H1 (cell line): ENCODE data around the gene GRM4. TPM values are rescaled to one million over a fixed set of nuclear protein-coding genes. Genes with fewer than 3 reads are reported as not detected.

Experiments used
- CTCF ChIA-PET: fragments of 300-600 bp; sonication (Branson Sonifier 250); formaldehyde crosslinking; loops from one replicate; lab custom pipeline; 2021; ENCODE audit not compliant: partially characterized antibody; lab: Charles Lee
- POLR2A ChIA-PET: fragments of 300-600 bp; sonication (Branson Sonifier 250); formaldehyde crosslinking; loops from one replicate; lab custom pipeline; 2021; ENCODE audit warnings: inconsistent platforms; ENCODE audit not compliant: partially characterized antibody; lab: Charles Lee
- DNase-seq, 2 experiments: peaks; one replicate each; pipeline versions ENCODE4 v3.0.0 to v3.0.0-alpha.2; 2010 to 2022; ENCODE audit warnings: low spot score in 2 of 2, low read depth in 1 of 2, mixed read lengths in 1 of 2
- FAIRE-seq: peaks from 2 replicates; lab custom pipeline; 2011; peaks lifted over from hg19 to GRCh38; lab: Jason Lieb, UNC
- H2AFZ ChIP-seq: 2 replicates; pipeline ENCODE4 v1.8.1; 2012; ENCODE audit warnings: low read length, inconsistent platforms
- H2AK5ac ChIP-seq: 2 replicates; pipeline ENCODE4 v1.6.1; 2013; ENCODE audit warnings: low read depth, low read length
- H2BK120ac ChIP-seq: replicated peaks from 2 replicates; pipeline ENCODE3; 2013; ENCODE audit warnings: low read depth, low read length, inconsistent platforms
- H2BK12ac ChIP-seq: 2 replicates; pipeline ENCODE4 v1.6.1; 2013; ENCODE audit warnings: low read depth, low read length
- H2BK15ac ChIP-seq: 2 replicates; pipeline ENCODE4 v1.6.1; 2013; ENCODE audit warnings: low read length
- H2BK20ac ChIP-seq: 2 replicates; pipeline ENCODE4 v1.6.1; 2013; ENCODE audit warnings: low read length
- H2BK5ac ChIP-seq: 2 replicates; pipeline ENCODE4 v1.6.1; 2013; ENCODE audit warnings: low read depth, low read length
- H3K14ac ChIP-seq: 2 replicates; pipeline ENCODE4 v1.6.1; 2013; ENCODE audit warnings: inconsistent platforms; ENCODE audit not compliant: insufficient read length
- H3K18ac ChIP-seq: 2 replicates; pipeline ENCODE4 v1.6.1; 2013; ENCODE audit warnings: low read length; ENCODE audit errors: extremely low read depth
- H3K23ac ChIP-seq: 2 replicates; pipeline ENCODE4 v1.6.1; 2013; ENCODE audit warnings: inconsistent platforms; ENCODE audit not compliant: insufficient read length
- H3K23me2 ChIP-seq: 2 replicates; pipeline ENCODE4 v1.6.1; 2013; ENCODE audit warnings: low read depth, low read length
- H3K27ac ChIP-seq: 2 replicates; pipeline ENCODE4 v1.6.1; 2011; ENCODE audit warnings: low read depth, low read length, inconsistent platforms
- H3K27me3 ChIP-seq, 4 experiments: replicated peaks in 1 of 4; 1 replicate in 1 of 4; 2 replicates in 3 of 4; pipeline versions ENCODE4 v1.6.1 to v1.8.1; 2011 to 2013; ENCODE audit warnings: low read length in 3 of 4, mild to moderate bottlenecking in 3 of 4, inconsistent platforms in 2 of 4, mixed read lengths in 2 of 4, moderate library complexity in 1 of 4; ENCODE audit not compliant: control insufficient read depth in 3 of 4, insufficient read depth in 3 of 4; ENCODE audit errors: extremely low read depth in 1 of 4
- H3K36me3 ChIP-seq, 4 experiments: 2 replicates each; pipeline versions ENCODE4 v1.6.1 to v1.8.1; 2011 to 2013; ENCODE audit warnings: mild to moderate bottlenecking in 4 of 4, low read length in 3 of 4, moderate library complexity in 2 of 4, control low read depth in 1 of 4, inconsistent platforms in 1 of 4; ENCODE audit not compliant: insufficient read depth in 4 of 4, control insufficient read depth in 2 of 4
- H3K4ac ChIP-seq: replicated peaks from 2 replicates; pipeline ENCODE3; 2013; ENCODE audit warnings: low read length, low read depth, mixed read lengths, inconsistent platforms; ENCODE audit not compliant: insufficient read length
- H3K4me1 ChIP-seq, 4 experiments: replicated peaks in 1 of 4; 1 replicate in 1 of 4; 2 replicates in 3 of 4; pipeline versions ENCODE4 v1.6.1 to v1.8.1; 2011 to 2013; ENCODE audit warnings: low read length in 3 of 4, inconsistent platforms in 2 of 4, mixed read lengths in 1 of 4; ENCODE audit not compliant: insufficient read depth in 4 of 4, control insufficient read depth in 3 of 4
- H3K4me2 ChIP-seq, 2 experiments: 2 replicates each; pipeline versions ENCODE4 v1.6.1 to v1.8.1; 2011 to 2013; ENCODE audit warnings: low read depth in 2 of 2, low read length in 2 of 2, control low read depth in 1 of 2, inconsistent platforms in 1 of 2, mild to moderate bottlenecking in 1 of 2; ENCODE audit not compliant: insufficient read depth in 1 of 2
- H3K4me3 ChIP-seq, 4 experiments: fragments of 200-600, 300-600 bp in 1 of 4; sonication (generic), shearing (Covaris generic), sonication (Bioruptor Twin) in 1 of 4; 2 replicates each; pipeline versions ENCODE4 v1.5.1 to v1.8.1; 2011 to 2016; ENCODE audit warnings: low read length in 4 of 4, low read depth in 3 of 4, control low read depth in 2 of 4, inconsistent platforms in 2 of 4, mild to moderate bottlenecking in 2 of 4, mixed read lengths in 1 of 4, moderate library complexity in 1 of 4; ENCODE audit not compliant: insufficient read depth in 2 of 4; ENCODE audit errors: extremely low read depth in 1 of 4
- H3K56ac ChIP-seq: replicated peaks from 2 replicates; pipeline ENCODE3; 2013; ENCODE audit warnings: low read depth, mild to moderate bottlenecking, mixed read lengths, low read length, inconsistent platforms; ENCODE audit not compliant: insufficient read length
- H3K79me1 ChIP-seq: 2 replicates; pipeline ENCODE4 v1.6.1; 2013; ENCODE audit warnings: low read depth, low read length, control low read depth
- H3K79me2 ChIP-seq, 2 experiments: 2 replicates each; pipeline versions ENCODE4 v1.6.1 to v1.8.1; 2012 to 2013; ENCODE audit warnings: low read length in 2 of 2, mild to moderate bottlenecking in 2 of 2, inconsistent platforms in 1 of 2; ENCODE audit not compliant: insufficient read depth in 2 of 2, control insufficient read depth in 1 of 2
- H3K9ac ChIP-seq, 4 experiments: replicated peaks in 1 of 4; 1 replicate in 1 of 4; 2 replicates in 3 of 4; pipeline versions ENCODE4 v1.6.1 to v1.8.1; 2011 to 2013; ENCODE audit warnings: low read depth in 3 of 4, low read length in 3 of 4, control low read depth in 2 of 4, mild to moderate bottlenecking in 2 of 4, moderate library complexity in 2 of 4, inconsistent platforms in 1 of 4; ENCODE audit errors: extremely low read depth in 1 of 4
- H3K9me3 ChIP-seq, 2 experiments: 2 replicates each; pipeline versions ENCODE4 v1.6.1 to v1.8.1; 2012 to 2013; ENCODE audit warnings: mild to moderate bottlenecking in 2 of 2, moderate library complexity in 2 of 2, control low read depth in 1 of 2, inconsistent platforms in 1 of 2, low read depth in 1 of 2, low read length in 1 of 2, mixed read lengths in 1 of 2; ENCODE audit not compliant: insufficient read depth in 2 of 2
- H4K20me1 ChIP-seq, 2 experiments: replicated peaks in 1 of 2; 2 replicates each; pipeline versions ENCODE3 to v1.8.1; 2011 to 2013; ENCODE audit warnings: inconsistent platforms in 2 of 2, low read length in 2 of 2, mild to moderate bottlenecking in 1 of 2; ENCODE audit not compliant: insufficient read depth in 2 of 2, control insufficient read depth in 1 of 2
- H4K5ac ChIP-seq: 2 replicates; pipeline ENCODE4 v1.6.1; 2013; ENCODE audit warnings: low read length, low read depth, mixed read lengths, inconsistent platforms; ENCODE audit not compliant: insufficient read length
- H4K8ac ChIP-seq: 2 replicates; pipeline ENCODE4 v1.8.0; 2013; ENCODE audit warnings: mild to moderate bottlenecking, moderate library complexity, low read length, inconsistent platforms; ENCODE audit not compliant: insufficient read depth; ENCODE audit errors: extremely low read depth
- H4K91ac ChIP-seq: replicated peaks from 2 replicates; pipeline ENCODE3; 2013; ENCODE audit warnings: low read length, mixed read lengths, inconsistent platforms; ENCODE audit not compliant: insufficient read length
- MAFK ChIP-seq: IDR thresholded peaks from 2 replicates; pipeline ENCODE4 v1.6.1; 2012; ENCODE audit warnings: low read depth, mild to moderate bottlenecking, improper control_type of control experiment, low read length
- RNF2 ChIP-seq: fragments of 200-900, 300-1000 bp; sonication (generic); IDR thresholded peaks from 2 replicates; pipeline ENCODE4 v1.7.1; 2016; ENCODE audit warnings: borderline replicate concordance, low read depth, mild to moderate bottlenecking, antibody characterized with exemption, low read length; ENCODE audit not compliant: poor library complexity, severe bottlenecking; ENCODE audit errors: missing control alignments
- SP2 ChIP-seq: IDR thresholded peaks from 2 replicates; pipeline ENCODE4 v1.6.1; 2012; ENCODE audit warnings: mild to moderate bottlenecking, low read length, inconsistent platforms
- WGBS, 2 experiments: shearing (Covaris generic) in 1 of 2; methylation state at CpG; one replicate each; pipeline versions ENCODE4 v1.1.6 to v1.1.7; 2013 to 2015; ENCODE audit warnings: low lambda C conversion rate in 2 of 2, mixed read lengths in 2 of 2, inconsistent platforms in 1 of 2, low coverage in 1 of 2, missing lambda C conversion rate in 1 of 2; ENCODE audit not compliant: insufficient replicate concordance in 2 of 2, insufficient coverage in 1 of 2, insufficient read length in 1 of 2; ENCODE audit errors: extremely low coverage in 1 of 2, missing lambda C conversion rate in 1 of 2; 5-methylcytosine and 5-hydroxymethylcytosine counted together
- polyA plus RNA-seq, 7 experiments: library from polyadenylated mRNA; depleted of rRNA in 3 of 7; stranded (reverse) in 5 of 7; unstranded in 2 of 7; fragments of >200 nt in 5 of 7; fragments of 200-250 nt in 2 of 7; gene quantifications; 1 replicate in 5 of 7; 2 replicates in 1 of 7; 4 replicates in 1 of 7; pipeline versions ENCODE4 v1.2.1 to v1.2.3, GENCODE V29; 2011 to 2013; ENCODE audit warnings: missing spikeins in 2 of 7, mixed read lengths in 2 of 7
- total RNA-seq: library from RNA; stranded (reverse); fragmentation: NEBNext Ultra II Directional; extraction: Animal tissue kit (Norgen Biotek cat#: 25700); gene quantifications from 2 replicates; pipeline ENCODE4 v1.2.1, GENCODE V29; 2021

GRM4 gene
- total and polyA plus RNA-seq, 2 of the 8 experiments (the other 6 are each of a cell fraction or from before 2014, with no cell fraction given): 19.6 to 21.5 TPM

GRCh38 chr6:34028691-34029360 lies 117.1 kb downstream of the GRM4 start:
- Histone ChIP-seq H4K20me1 (peaks cover 2 to 6% of the 10 kb centered on the region in 2 experiments), H3K27me3 (no peaks in the 10 kb centered on the region), H3K56ac (no peak overlapping the region), H2BK120ac (no peak overlapping the region), H2BK15ac (no peak overlapping the region), H3K18ac (no peak overlapping the region), H2BK12ac (no peak overlapping the region), H3K4ac (no peak overlapping the region), H4K91ac (no peak overlapping the region), H3K4me3 (no peak overlapping the region), H3K23me2 (no peaks in the 10 kb centered on the region), H3K79me2 (no peaks in the 10 kb centered on the region; a peak in 1 of 4 replicates), H3K4me2 (no peak overlapping the region), H2AK5ac (no peak overlapping the region), H2BK5ac (no peak overlapping the region), H3K9ac (no peak overlapping the region), H3K4me1 (peaks cover 0 to 6% (median 0%) of the 10 kb centered on the region in 4 experiments; a peak in 1 of 7 replicates), H2BK20ac (no peak overlapping the region), H4K8ac (no peak overlapping the region), H3K9me3 (peaks cover 0 to 2% of the 10 kb centered on the region in 2 experiments; a peak in 1 of 4 replicates), H3K27ac (no peak overlapping the region), H3K79me1 (0 out of 2 replicates have a peak, but pooled peaks cover 3% of the 10 kb centered on the region), H3K36me3 (no peaks in the 10 kb centered on the region), H4K5ac (no peak overlapping the region), H2AFZ (no peak overlapping the region), H3K23ac (no peak overlapping the region), H3K14ac (no peak overlapping the region)
- ChIA-PET CTCF (interaction anchor here (0.7 to 16.1 kb wide), 28 partner anchors 9 to 284 kb away, joined by 3 to 234 read pairs (median 8); partner anchors contain the start of gene IP6K3), POLR2A (interaction anchor here (1.3 to 1.6 kb wide), 2 partner anchors 8 to 126 kb away, joined by 4 read pairs; no protein-coding TSS in a partner anchor)
- no peak for FAIRE-seq
- no peak for DNase-seq
- WGBS, 2 experiments: 84% methylated on average over 16 of the region's 18 CpGs; no CpG with 5 or more reads in 1 of the 2 experiments
- TF ChIP-seq MAFK: no peak
- TF ChIP-seq SP2: no peak
- no peak for TF ChIP-seq RNF2
